OCI-LY3 (cell line): ENCODE results near the gene FHOD3.

Experiments
- H2AFZ ChIP-seq: fragments of 200-600, 300-600 bp; shearing (Covaris generic); 2 replicates; pipeline ENCODE4 v1.6.0; 2014; ENCODE audit warnings: antibody characterized with exemption, low read depth, low read length
- H3K27ac ChIP-seq: fragments of 200-600, 300-600 bp; sonication (generic); 2 replicates; pipeline ENCODE4 v1.5.1; 2014; ENCODE audit warnings: mild to moderate bottlenecking, low read length, moderate library complexity, mixed read lengths
- H3K27me3 ChIP-seq: fragments of 200-600, 300-600 bp; sonication (generic); 2 replicates; pipeline ENCODE4 v1.6.1; 2014; ENCODE audit warnings: low read depth, low read length, mixed read lengths
- H3K36me3 ChIP-seq: fragments of 200-600, 300-600 bp; sonication (generic); replicated peaks from 2 replicates; pipeline ENCODE3; 2014; ENCODE audit warnings: low read depth, low read length, mixed read lengths
- H3K4me1 ChIP-seq: fragments of 300-600, 200-600 bp; sonication (generic); 2 replicates; pipeline ENCODE4 v1.6.1; 2014; ENCODE audit warnings: low read length, mixed read lengths
- H3K4me2 ChIP-seq: fragments of 200-600, 300-600 bp; sonication (generic); 2 replicates; pipeline ENCODE4 v1.6.1; 2014; ENCODE audit warnings: low read length, mixed read lengths
- H3K4me3 ChIP-seq: fragments of 300-600, 200-600 bp; sonication (generic); 2 replicates; pipeline ENCODE4 v1.5.1; 2014; ENCODE audit warnings: antibody characterized with exemption, mild to moderate bottlenecking, low read length, moderate library complexity
- H3K79me2 ChIP-seq: fragments of 300-600, 200-600 bp; shearing (Covaris generic); 2 replicates; pipeline ENCODE4 v1.6.1; 2014; ENCODE audit warnings: mild to moderate bottlenecking, low read length, mixed read lengths
- H3K9ac ChIP-seq: fragments of 300-600, 200-600 bp; shearing (Covaris generic); 2 replicates; pipeline ENCODE4 v1.6.0; 2014; ENCODE audit warnings: mild to moderate bottlenecking, low read length, moderate library complexity
- H3K9me3 ChIP-seq: fragments of 200-600, 300-600 bp; shearing (Covaris generic); 2 replicates; pipeline ENCODE4 v1.6.1; 2014; ENCODE audit warnings: low read length, mixed read lengths; ENCODE audit not compliant: insufficient read depth
- H4K20me1 ChIP-seq: fragments of 200-600, 300-600 bp; sonication (generic); 2 replicates; pipeline ENCODE4 v1.6.1; 2016; ENCODE audit warnings: low read length, mixed read lengths; ENCODE audit not compliant: insufficient read depth
- CTCF ChIP-seq: fragments of 200-600, 300-600 bp; sonication (generic); IDR thresholded peaks from 2 replicates; pipeline ENCODE4 v1.5.1; 2014; ENCODE audit warnings: antibody characterized with exemption, low read length, low read depth
- EZH2phosphoT487 ChIP-seq: fragments of 200-600 bp; shearing (Covaris generic); IDR thresholded peaks from 2 replicates; pipeline ENCODE4 v1.6.1; 2018; ENCODE audit warnings: antibody characterized with exemption, mixed run types, low read depth

Gene FHOD3

GRCh38 chr18:36633961-36634412 is 336.5 kb downstream of the FHOD3 start:
- H3K9me3 ChIP-seq = no peaks in the 10 kb centered on the region
- no peak overlapping the region for H3K4me3 ChIP-seq
- H3K27me3 ChIP-seq = no peaks in the 10 kb centered on the region
- H3K79me2 ChIP-seq = no peaks in the 10 kb centered on the region
- H4K20me1 ChIP-seq = no peaks in the 10 kb centered on the region
- H3K36me3 ChIP-seq = no peaks in the 10 kb centered on the region
- H2AFZ ChIP-seq = no peak overlapping the region
- peaks cover 18% of the 10 kb centered on the region for H3K4me1 ChIP-seq
- TF ChIP-seq EZH2phosphoT487 (no peak), CTCF (no peak)
- H3K9ac ChIP-seq = no peak overlapping the region
- no peak overlapping the region for H3K27ac ChIP-seq
- no peak overlapping the region for H3K4me2 ChIP-seq

GRCh38 chr18:36634573-36635216 is 337.2 kb downstream of the FHOD3 start:
- no peak overlapping the region for H3K9ac ChIP-seq
- peaks cover 18% of the 10 kb centered on the region for H3K4me1 ChIP-seq
- H3K27ac ChIP-seq = no peak overlapping the region
- no peaks in the 10 kb centered on the region for H3K9me3 ChIP-seq
- H2AFZ ChIP-seq = no peak overlapping the region
- H3K36me3 ChIP-seq = no peaks in the 10 kb centered on the region
- TF ChIP-seq EZH2phosphoT487 (no peak), CTCF (no peak)
- H3K27me3 ChIP-seq = no peaks in the 10 kb centered on the region
- no peak overlapping the region for H3K4me3 ChIP-seq
- no peak overlapping the region for H3K4me2 ChIP-seq
- H3K79me2 ChIP-seq = no peaks in the 10 kb centered on the region
- no peaks in the 10 kb centered on the region for H4K20me1 ChIP-seq

GRCh38 chr18:36635414-36636096 is 338.0 kb downstream of the FHOD3 start:
- Histone ChIP-seq H3K27me3 (no peaks in the 10 kb centered on the region), H3K27ac (no peak overlapping the region), H2AFZ (no peak overlapping the region), H4K20me1 (no peaks in the 10 kb centered on the region), H3K9ac (no peak overlapping the region), H3K36me3 (no peaks in the 10 kb centered on the region), H3K4me2 (no peak overlapping the region), H3K4me3 (no peak overlapping the region), H3K79me2 (no peaks in the 10 kb centered on the region), H3K9me3 (no peaks in the 10 kb centered on the region), H3K4me1 (peaks cover 18% of the 10 kb centered on the region)
- TF ChIP-seq CTCF = no peak
- no peak for TF ChIP-seq EZH2phosphoT487

DNA sequence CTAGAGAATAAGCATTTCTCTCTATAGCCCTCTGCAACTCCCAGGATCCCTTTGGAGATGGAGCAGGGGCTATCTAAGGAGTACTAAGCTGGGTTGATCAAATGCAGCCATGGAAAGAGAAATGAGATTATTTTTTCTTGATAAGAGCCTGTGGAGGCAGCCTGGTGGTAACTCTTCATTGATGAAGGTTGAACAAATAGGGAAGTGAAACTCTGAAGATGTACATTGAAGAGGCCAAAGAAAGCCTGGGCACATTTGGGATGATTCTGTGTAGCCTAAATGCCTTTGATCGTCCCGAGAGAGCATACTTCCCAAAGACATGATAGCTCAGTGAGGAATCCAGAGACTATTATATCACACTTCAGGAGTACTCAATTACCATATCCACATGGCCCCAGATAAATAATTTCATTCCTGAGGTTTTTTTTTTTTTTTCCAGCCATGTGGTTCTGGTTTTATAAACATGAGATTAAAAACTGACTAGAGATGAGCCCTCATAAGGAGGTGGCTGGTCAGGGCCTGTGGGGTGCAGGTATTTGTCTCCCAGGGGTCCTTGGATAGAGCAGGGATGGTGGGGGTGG is 338.8 kb downstream of the FHOD3 start:
- Histone ChIP-seq H4K20me1 (no peaks in the 10 kb centered on the region), H3K36me3 (no peaks in the 10 kb centered on the region), H3K4me3 (no peak overlapping the region), H3K79me2 (no peaks in the 10 kb centered on the region), H3K9me3 (no peaks in the 10 kb centered on the region), H2AFZ (no peak overlapping the region), H3K4me2 (no peak overlapping the region), H3K27ac (no peak overlapping the region), H3K27me3 (no peaks in the 10 kb centered on the region; the same call in 1 of the 2 replicates), H3K9ac (no peak overlapping the region), H3K4me1 (peaks cover 18% of the 10 kb centered on the region)
- TF ChIP-seq EZH2phosphoT487 = no peak
- no peak for TF ChIP-seq CTCF
